Dendritic cell treated with granulocyte-macrophage colony-stimulating factor and Interleukin-4, amounts not matched to agents 40 ng/mL and 50 ng/mL, for 4 days (primary cell): Measurements from ENCODE around the gene EXTL2.
"Not testable (repeated sequence)": the region's sequence is repeated elsewhere in the genome, so short reads cannot be mapped to it uniquely, and the experiment has no call there.

Experiments
- H3K27ac Mint-ChIP-seq: one replicate; pipeline ENCODE4 v1.8.0; 2022; ENCODE audit warnings: mild to moderate bottlenecking, mixed read lengths
- H3K27me3 Mint-ChIP-seq: one replicate; pipeline ENCODE4 v1.8.0; 2022; ENCODE audit warnings: mild to moderate bottlenecking, mixed read lengths
- H3K36me3 Mint-ChIP-seq: one replicate; pipeline ENCODE4 v1.8.0; 2022; ENCODE audit warnings: low read depth, mixed read lengths
- H3K4me1 Mint-ChIP-seq: one replicate; pipeline ENCODE4 v1.8.0; 2022; ENCODE audit warnings: low read depth, mixed read lengths
- H3K4me3 Mint-ChIP-seq: one replicate; pipeline ENCODE4 v1.8.0; 2022; ENCODE audit warnings: mild to moderate bottlenecking, moderate library complexity, mixed read lengths
- H3K9me3 Mint-ChIP-seq: one replicate; pipeline ENCODE4 v1.8.0; 2022; ENCODE audit warnings: mixed read lengths
- intact Hi-C: fragments of 100-400 bp; cut with micrococcal nuclease; formaldehyde crosslinking; loops from one replicate; pipeline ENCODE4 v1.15.0; 2022

EXTL2 gene

GRCh38 chr1:100894603-100895539 lies at the start of gene EXTL2:
TSS of gene EXTL2 (minus strand) at chr1:100894842. CDS start at chr1:100888757, 6,085 bp downstream.
- H3K27ac Mint-ChIP-seq, result peak within 1 kb of the TSS; percentile 100
- peaks cover 13% of the 10 kb centered on the region for H3K9me3 Mint-ChIP-seq
- peaks cover 42% of the 10 kb centered on the region for H3K36me3 Mint-ChIP-seq
- H3K4me1 Mint-ChIP-seq, result peaks cover 11% of the 10 kb centered on the region
- intact Hi-C loops, result loop anchor here (5.0 to 10.0 kb wide), 4 partner anchors 543 to 860 kb away; partner anchors contain the start of genes CDC14A, RTCA, SASS6 and TRMT13
- H3K27me3 Mint-ChIP-seq, result no peaks in the 10 kb centered on the region
- H3K4me3 Mint-ChIP-seq, result peak within 1 kb of the TSS; percentile 87

- Mint-ChIP-seq H3K4me1 (peaks cover 40% of the 10 kb centered on the region), H3K36me3 (peaks cover 61% of the 10 kb centered on the region), H3K9me3 (no peaks in the 10 kb centered on the region), H3K27ac (no peak overlapping the region), H3K27me3 (no peaks in the 10 kb centered on the region), H3K4me3 (no peak overlapping the region)
- intact Hi-C loops, result no loop called here
These were observed 48.9 kb upstream of the EXTL2 start for GRCh38 chr1:100943533-100943932.

- Mint-ChIP-seq H3K36me3 (peaks cover 59% of the 10 kb centered on the region), H3K9me3 (no peaks in the 10 kb centered on the region), H3K4me3 (no peak overlapping the region), H3K27ac (no peak overlapping the region), H3K4me1 (peaks cover 37% of the 10 kb centered on the region), H3K27me3 (no peaks in the 10 kb centered on the region)
- intact Hi-C loops, result no loop called here
These were observed 47.8 kb upstream of the EXTL2 start for GRCh38 chr1:100942304-100943046.

GRCh38 chr1:100941580-100942216 lies 47.1 kb upstream of the EXTL2 start:
- H3K27ac Mint-ChIP-seq, result peak overlapping the region; percentile 24
- H3K27me3 Mint-ChIP-seq, result no peaks in the 10 kb centered on the region
- no peak overlapping the region for H3K4me3 Mint-ChIP-seq
- peaks cover 29% of the 10 kb centered on the region for H3K4me1 Mint-ChIP-seq
- intact Hi-C loops, result no loop called here
- peaks cover 55% of the 10 kb centered on the region for H3K36me3 Mint-ChIP-seq
- no peaks in the 10 kb centered on the region for H3K9me3 Mint-ChIP-seq

GRCh38 chr1:100941098-100941527 lies 46.5 kb upstream of the EXTL2 start:
- Mint-ChIP-seq H3K4me3 (no peak overlapping the region), H3K36me3 (peaks cover 51% of the 10 kb centered on the region), H3K4me1 (peaks cover 23% of the 10 kb centered on the region), H3K27ac (no peak overlapping the region), H3K9me3 (no peaks in the 10 kb centered on the region), H3K27me3 (no peaks in the 10 kb centered on the region)
- intact Hi-C loops, result no loop called here

- H3K4me1 Mint-ChIP-seq, result peaks cover 6% of the 10 kb centered on the region
- peaks cover 54% of the 10 kb centered on the region for H3K36me3 Mint-ChIP-seq
- H3K27me3 Mint-ChIP-seq, result no peaks in the 10 kb centered on the region
- intact Hi-C loops, result no loop called here
- H3K4me3 Mint-ChIP-seq, result no peak overlapping the region
- H3K27ac Mint-ChIP-seq, result no peak overlapping the region
- H3K9me3 Mint-ChIP-seq, result no peaks in the 10 kb centered on the region
These were observed 41.7 kb upstream of the EXTL2 start for GRCh38 chr1:100936194-100936967.

- H3K4me1 Mint-ChIP-seq, intact Hi-C loops, H3K9me3 Mint-ChIP-seq, H3K27ac Mint-ChIP-seq, H3K27me3 Mint-ChIP-seq, H3K4me3 Mint-ChIP-seq: not testable (repeated sequence)
- peaks cover 42% of the 10 kb centered on the region for H3K36me3 Mint-ChIP-seq
These were observed 38.9 kb upstream of the EXTL2 start for GRCh38 chr1:100933555-100933954.

GRCh38 chr1:100931716-100932115 lies 37.1 kb upstream of the EXTL2 start:
- no peaks in the 10 kb centered on the region for H3K9me3 Mint-ChIP-seq
- H3K36me3 Mint-ChIP-seq, result peaks cover 29% of the 10 kb centered on the region
- H3K27me3 Mint-ChIP-seq, result no peaks in the 10 kb centered on the region
- H3K27ac Mint-ChIP-seq, result no peak overlapping the region
- intact Hi-C loops, result no loop called here
- no peak overlapping the region for H3K4me3 Mint-ChIP-seq
- H3K4me1 Mint-ChIP-seq, result no peaks in the 10 kb centered on the region

- Mint-ChIP-seq H3K27me3 (no peaks in the 10 kb centered on the region), H3K4me1 (no peaks in the 10 kb centered on the region), H3K4me3 (no peak overlapping the region), H3K9me3 (no peaks in the 10 kb centered on the region), H3K27ac (no peak overlapping the region), H3K36me3 (peaks cover 29% of the 10 kb centered on the region)
- intact Hi-C loops, result no loop called here
These were observed 35.9 kb upstream of the EXTL2 start for GRCh38 chr1:100930494-100930893.

- Mint-ChIP-seq H3K27me3 (no peaks in the 10 kb centered on the region), H3K4me3 (no peak overlapping the region), H3K9me3 (no peaks in the 10 kb centered on the region), H3K27ac (no peak overlapping the region), H3K36me3 (peaks cover 13% of the 10 kb centered on the region), H3K4me1 (no peaks in the 10 kb centered on the region)
- intact Hi-C loops, result no loop called here
These were observed 33.5 kb upstream of the EXTL2 start for GRCh38 chr1:100928128-100928527.

- intact Hi-C loops, result no loop called here
- peaks cover 11% of the 10 kb centered on the region for H3K36me3 Mint-ChIP-seq
These were observed 32.6 kb upstream of the EXTL2 start for GRCh38 chr1:100927276-100927675.

GRCh38 chr1:100926240-100926639 lies 31.6 kb upstream of the EXTL2 start:
- Mint-ChIP-seq H3K27me3 (no peaks in the 10 kb centered on the region), H3K27ac (no peak overlapping the region), H3K9me3 (no peaks in the 10 kb centered on the region), H3K36me3 (peaks cover 19% of the 10 kb centered on the region), H3K4me1 (no peaks in the 10 kb centered on the region), H3K4me3 (no peak overlapping the region)
- intact Hi-C loops, result no loop called here

More at GRCh38 chr1:100927276-100927675, 32.6 kb upstream of the EXTL2 start:
- H3K27ac Mint-ChIP-seq, result no peak overlapping the region
- H3K4me1 Mint-ChIP-seq, result no peaks in the 10 kb centered on the region
- H3K27me3 Mint-ChIP-seq, result no peaks in the 10 kb centered on the region
- no peak overlapping the region for H3K4me3 Mint-ChIP-seq
- H3K9me3 Mint-ChIP-seq, result no peaks in the 10 kb centered on the region

GRCh38 chr1:100924991-100925390 lies 30.3 kb upstream of the EXTL2 start:
- no peaks in the 10 kb centered on the region for H3K9me3 Mint-ChIP-seq
- intact Hi-C loops, result no loop called here
- H3K27me3 Mint-ChIP-seq, result no peaks in the 10 kb centered on the region
- peaks cover 19% of the 10 kb centered on the region for H3K36me3 Mint-ChIP-seq
- H3K4me1 Mint-ChIP-seq, result no peaks in the 10 kb centered on the region
- H3K27ac Mint-ChIP-seq, result no peak overlapping the region
- H3K4me3 Mint-ChIP-seq, result no peak overlapping the region
